Measurements from ENCODE around the gene PPFIA2. TPM values are rescaled to one million over a fixed set of nuclear protein-coding genes. Genes with fewer than 3 reads are reported as not detected.

PPFIA2 gene
- total RNA-seq, 4 donors from 2014 or later, result 0.11 to 0.89 (median 0.32) TPM; not detected in 1

GRCh38 chr12:81564237-81564636, 194.9 kb downstream of the PPFIA2 start:
- DNase-seq (ENCODE audit: low spot score in 2 of 2), result no peak
- 94% methylated on average over 2 of the region's 2 CpGs for WGBS

DNA sequence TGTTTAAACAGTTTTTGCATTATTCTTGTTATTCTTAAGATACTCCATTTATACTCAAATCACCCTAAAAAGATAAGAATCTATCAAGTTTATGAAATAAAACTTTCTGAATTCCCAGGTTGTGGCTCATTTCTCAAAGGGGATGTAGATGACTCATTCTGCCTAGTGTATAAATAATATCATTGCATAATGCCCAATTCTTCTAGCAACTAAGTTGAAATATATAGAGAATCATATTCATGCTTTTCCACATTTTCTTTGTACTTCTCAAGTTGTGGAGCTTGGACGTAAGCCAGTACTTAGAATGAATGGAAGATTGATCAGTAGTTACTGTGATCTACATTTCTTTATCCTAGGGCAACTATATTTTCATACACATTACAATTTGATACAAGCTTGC, 201.1 kb downstream of the PPFIA2 start:
- no peaks in the 10 kb centered on the region for H3K36me3 ChIP-seq
- DNase-seq (ENCODE audit: low spot score in 2 of 2), result no peak
- no peak overlapping the region for H3K4me3 ChIP-seq
- no peaks in the 10 kb centered on the region for H3K4me1 ChIP-seq
- H3K27me3 ChIP-seq, result no peaks in the 10 kb centered on the region
- WGBS, result 61% methylated on average over 1 of the region's 1 CpG
- H3K9me3 ChIP-seq, result no peaks in the 10 kb centered on the region
- H3K27ac ChIP-seq, result no peak overlapping the region
- TF ChIP-seq POLR2A (IDR thresholded peaks at IDR 0.05), result no peak
- TF ChIP-seq, protein P1, sequence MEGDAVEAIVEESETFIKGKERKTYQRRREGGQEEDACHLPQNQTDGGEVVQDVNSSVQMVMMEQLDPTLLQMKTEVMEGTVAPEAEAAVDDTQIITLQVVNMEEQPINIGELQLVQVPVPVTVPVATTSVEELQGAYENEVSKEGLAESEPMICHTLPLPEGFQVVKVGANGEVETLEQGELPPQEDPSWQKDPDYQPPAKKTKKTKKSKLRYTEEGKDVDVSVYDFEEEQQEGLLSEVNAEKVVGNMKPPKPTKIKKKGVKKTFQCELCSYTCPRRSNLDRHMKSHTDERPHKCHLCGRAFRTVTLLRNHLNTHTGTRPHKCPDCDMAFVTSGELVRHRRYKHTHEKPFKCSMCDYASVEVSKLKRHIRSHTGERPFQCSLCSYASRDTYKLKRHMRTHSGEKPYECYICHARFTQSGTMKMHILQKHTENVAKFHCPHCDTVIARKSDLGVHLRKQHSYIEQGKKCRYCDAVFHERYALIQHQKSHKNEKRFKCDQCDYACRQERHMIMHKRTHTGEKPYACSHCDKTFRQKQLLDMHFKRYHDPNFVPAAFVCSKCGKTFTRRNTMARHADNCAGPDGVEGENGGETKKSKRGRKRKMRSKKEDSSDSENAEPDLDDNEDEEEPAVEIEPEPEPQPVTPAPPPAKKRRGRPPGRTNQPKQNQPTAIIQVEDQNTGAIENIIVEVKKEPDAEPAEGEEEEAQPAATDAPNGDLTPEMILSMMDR (IDR thresholded peaks at IDR 0.05), result no peak
- no peak for TF ChIP-seq EP300 (IDR thresholded peaks at IDR 0.05)
- TF ChIP-seq POLR2AphosphoS5 (IDR thresholded peaks at IDR 0.05), result no peak

More at GRCh38 chr12:81564237-81564636, 194.9 kb downstream of the PPFIA2 start:
- TF ChIP-seq, protein P1 (IDR thresholded peaks at IDR 0.05), result no peak
- TF ChIP-seq POLR2A (IDR thresholded peaks at IDR 0.05), result no peak
- no peak for TF ChIP-seq EP300 (IDR thresholded peaks at IDR 0.05)
- TF ChIP-seq POLR2AphosphoS5 (IDR thresholded peaks at IDR 0.05), result no peak
- Histone ChIP-seq H3K27ac (no peak overlapping the region), H3K36me3 (no peaks in the 10 kb centered on the region), H3K9me3 (no peaks in the 10 kb centered on the region), H3K4me1 (no peaks in the 10 kb centered on the region), H3K27me3 (no peaks in the 10 kb centered on the region), H3K4me3 (no peak overlapping the region)

- H3K27me3 ChIP-seq, result no peaks in the 10 kb centered on the region
- WGBS, result 84% methylated on average over 5 of the region's 5 CpGs
- TF ChIP-seq EP300 (IDR thresholded peaks at IDR 0.05) (no peak), POLR2A (IDR thresholded peaks at IDR 0.05) (no peak), POLR2AphosphoS5 (IDR thresholded peaks at IDR 0.05) (no peak)
- TF ChIP-seq, protein P1 (IDR thresholded peaks at IDR 0.05), result no peak
Measured at GRCh38 chr12:81546811-81547210, 212.3 kb downstream of the PPFIA2 start.

DNA sequence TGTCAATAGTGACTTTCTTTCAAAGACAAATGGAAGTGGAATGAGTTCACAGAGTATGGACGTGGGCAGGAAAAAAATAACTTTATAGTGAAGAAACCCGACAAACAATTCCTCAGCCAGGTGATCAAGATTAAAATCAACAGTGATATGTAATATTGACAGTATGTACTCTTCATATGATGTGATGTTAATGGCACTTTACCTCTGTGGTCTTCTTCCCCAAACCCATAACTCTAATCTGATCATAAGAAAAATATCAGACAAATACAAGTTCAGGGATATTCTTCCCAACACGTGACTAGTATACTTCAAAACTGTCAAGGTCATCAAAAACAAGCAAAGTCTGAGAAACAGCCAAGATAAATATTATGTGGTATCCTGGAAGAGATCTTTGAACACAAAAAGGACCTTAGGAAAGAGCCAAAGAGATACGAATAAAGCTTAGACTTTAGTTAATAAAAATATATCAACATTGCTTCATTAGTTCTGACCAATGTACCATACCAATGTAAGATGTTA, 215.5 kb downstream of the PPFIA2 start:
- TF ChIP-seq POLR2AphosphoS5 (IDR thresholded peaks at IDR 0.05) (no peak), EP300 (IDR thresholded peaks at IDR 0.05) (no peak), POLR2A (IDR thresholded peaks at IDR 0.05) (no peak)
- TF ChIP-seq, protein P1 (IDR thresholded peaks at IDR 0.05), result no peak
- DNase-seq (ENCODE audit: low spot score in 2 of 2), result no peak
- Histone ChIP-seq H3K36me3 (no peaks in the 10 kb centered on the region), H3K9me3 (no peaks in the 10 kb centered on the region), H3K27ac (no peak overlapping the region), H3K4me1 (no peaks in the 10 kb centered on the region), H3K4me3 (no peak overlapping the region), H3K27me3 (no peaks in the 10 kb centered on the region)
- 67% methylated on average over 4 of the region's 4 CpGs for WGBS

More at GRCh38 chr12:81546811-81547210, 212.3 kb downstream of the PPFIA2 start:
- no peaks in the 10 kb centered on the region for H3K4me1 ChIP-seq
- H3K9me3 ChIP-seq, result no peaks in the 10 kb centered on the region
- H3K4me3 ChIP-seq, result no peak overlapping the region
- no peaks in the 10 kb centered on the region for H3K36me3 ChIP-seq
- H3K27ac ChIP-seq, result no peak overlapping the region
- no peak for DNase-seq (ENCODE audit: low spot score in 2 of 2)

DNA sequence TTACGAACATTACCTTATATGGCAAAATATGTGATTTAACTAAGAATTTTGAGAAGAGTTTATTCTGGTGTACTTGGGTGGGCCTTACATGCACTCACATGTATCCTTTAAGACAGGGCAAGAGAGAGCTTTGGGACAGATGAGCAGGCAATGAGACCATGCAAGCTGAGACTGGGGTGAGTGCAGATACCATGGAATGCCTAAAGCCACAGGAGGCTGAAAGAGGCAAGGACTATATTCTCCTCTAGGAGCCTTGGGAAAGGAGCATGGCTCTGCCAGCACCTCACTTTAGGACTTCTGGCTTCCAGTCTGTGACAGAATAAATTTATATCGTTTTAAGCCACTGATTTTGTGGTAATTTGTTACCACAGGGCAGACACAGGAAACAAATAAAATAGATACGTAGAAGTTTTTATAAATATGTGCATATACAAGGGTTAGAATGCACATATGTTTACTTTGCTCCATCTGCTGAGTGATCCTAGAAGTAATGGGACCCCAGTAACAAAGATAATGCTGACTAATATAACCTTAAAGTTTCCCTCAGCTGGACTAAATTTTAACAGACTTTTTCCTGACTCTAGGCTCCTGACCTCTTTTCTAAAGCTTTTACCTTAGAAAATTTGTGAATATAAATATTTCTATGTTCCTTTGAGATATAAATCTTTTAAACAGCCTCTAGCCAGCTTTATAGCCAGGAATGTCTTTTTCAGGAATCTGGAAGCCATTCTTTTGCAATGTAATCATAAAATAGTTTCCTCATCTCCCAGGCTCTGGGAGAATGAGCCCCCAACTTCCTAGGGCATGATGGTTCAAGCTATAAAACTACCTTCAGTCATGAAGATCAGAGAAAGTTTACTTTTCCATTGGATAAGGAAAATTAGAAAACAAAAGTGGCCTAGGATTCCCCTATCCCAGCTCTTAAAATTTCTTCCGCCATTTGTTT, 216.8 kb downstream of the PPFIA2 start:
- WGBS, result 68% methylated on average over 4 of the region's 4 CpGs
- Histone ChIP-seq H3K36me3 (no peaks in the 10 kb centered on the region), H3K27ac (no peak overlapping the region), H3K9me3 (no peaks in the 10 kb centered on the region), H3K27me3 (no peaks in the 10 kb centered on the region), H3K4me1 (no peaks in the 10 kb centered on the region), H3K4me3 (no peak overlapping the region)
- no peak for TF ChIP-seq POLR2AphosphoS5 (IDR thresholded peaks at IDR 0.05)
- TF ChIP-seq, protein P1 (IDR thresholded peaks at IDR 0.05), result no peak
- no peak for TF ChIP-seq EP300 (IDR thresholded peaks at IDR 0.05)
- no peak for TF ChIP-seq POLR2A (IDR thresholded peaks at IDR 0.05)
- DNase-seq (ENCODE audit: low spot score in 2 of 2), result no peak

Measured in suprapubic skin (tissue), 4 donors.